Smooth muscle cell (in vitro differentiated cells): ENCODE results near the gene CUX1. TPM values are rescaled to one million over a fixed set of nuclear protein-coding genes. Genes with fewer than 3 reads are reported as not detected.

Experiments used
- DNase-seq: peaks from one replicate; lab custom pipeline; 2025; ENCODE audit not compliant: unreplicated experiment; lab: John Stamatoyannopoulos, UW
- H2AFZ ChIP-seq: fragments of 200-600 bp; sonication (generic); 2 replicates; pipeline ENCODE4 v1.6.0; 2016; ENCODE audit warnings: antibody characterized with exemption, low read depth, mild to moderate bottlenecking
- H3F3A ChIP-seq: fragments of 200-600 bp; sonication (generic); 2 replicates; pipeline ENCODE4 v1.6.0; 2017; ENCODE audit warnings: antibody characterized with exemption, low read depth
- H3K27ac ChIP-seq: fragments of 200-600 bp; sonication (generic); 2 replicates; pipeline ENCODE4 v1.5.1; 2016; ENCODE audit warnings: low read depth, mild to moderate bottlenecking
- H3K27me3 ChIP-seq: fragments of 200-600 bp; sonication (generic); 2 replicates; pipeline ENCODE4 v1.6.1; 2016; ENCODE audit warnings: low read depth, mild to moderate bottlenecking
- H3K36me3 ChIP-seq: fragments of 200-600 bp; sonication (generic); 2 replicates; pipeline ENCODE4 v1.5.1; 2016; ENCODE audit warnings: low read depth
- H3K4me1 ChIP-seq: fragments of 200-600 bp; sonication (generic); 2 replicates; pipeline ENCODE4 v1.5.1; 2016; ENCODE audit warnings: low read depth
- H3K4me2 ChIP-seq: fragments of 200-600 bp; sonication (generic); 2 replicates; pipeline ENCODE4 v1.6.0; 2016; ENCODE audit warnings: mild to moderate bottlenecking
- H3K4me3 ChIP-seq: fragments of 200-600 bp; sonication (generic); 2 replicates; pipeline ENCODE4 v1.5.1; 2016; ENCODE audit warnings: mild to moderate bottlenecking
- H3K79me2 ChIP-seq: fragments of 200-600 bp; sonication (generic); 2 replicates; pipeline ENCODE4 v1.6.0; 2016; ENCODE audit warnings: low read depth, mild to moderate bottlenecking
- H3K9ac ChIP-seq: fragments of 200-600 bp; sonication (generic); 2 replicates; pipeline ENCODE4 v1.6.0; 2016; ENCODE audit warnings: low read depth
- H3K9me3 ChIP-seq: fragments of 200-600 bp; sonication (generic); replicated peaks from 2 replicates; pipeline ENCODE4 v1.5.1; 2016; ENCODE audit warnings: low read depth
- H4K20me1 ChIP-seq: fragments of 200-600 bp; sonication (generic); 2 replicates; pipeline ENCODE4 v1.6.0; 2016; ENCODE audit warnings: low read depth
- WGBS: methylation state at CpG from one replicate; pipeline ENCODE4 v1.1.7; 2016; ENCODE audit warnings: low lambda C conversion rate; 5-methylcytosine and 5-hydroxymethylcytosine counted together
- polyA plus RNA-seq: library from polyadenylated mRNA; unstranded; fragments of >200 nt; fragmentation: Nextera tagmentation; extraction: Ambion mirVana; gene quantifications from 2 replicates; pipeline ENCODE4 v1.2.1, GENCODE V29; 2016
- total RNA-seq: library from RNA; depleted of rRNA; stranded (reverse); fragments of >200 nt; gene quantifications from 2 replicates; pipeline ENCODE4 v1.2.3, GENCODE V29; 2014
- TF ChIP-seq, protein P1 (sequence below): fragments of 200-600 bp; sonication (generic); IDR thresholded peaks from 2 replicates; pipeline ENCODE4 v1.5.1; 2017; ENCODE audit warnings: borderline replicate concordance, mild to moderate bottlenecking, antibody characterized with exemption; ENCODE audit not compliant: insufficient read depth, poor library complexity, severe bottlenecking

The CUX1 gene
- total and polyA plus RNA-seq, 2 experiments from 2014 or later, result 56.3 to 78.4 TPM

GRCh38 chr7:101890749-101891523 is 73.5 kb downstream of the CUX1 start:
- no peak overlapping the region for H3K4me3 ChIP-seq

GRCh38 chr7:101891936-101892640 is 74.7 kb downstream of the CUX1 start:
- Histone ChIP-seq H2AFZ (no peak overlapping the region), H3K4me1 (peaks cover 11% of the 10 kb centered on the region), H4K20me1 (peaks cover 98% of the 10 kb centered on the region), H3F3A (peaks cover 3% of the 10 kb centered on the region), H3K9me3 (no peaks in the 10 kb centered on the region), H3K27me3 (no peaks in the 10 kb centered on the region), H3K27ac (peak overlapping the region; percentile 66), H3K9ac (no peak overlapping the region), H3K79me2 (peaks cover 100% of the 10 kb centered on the region), H3K4me3 (no peak overlapping the region), H3K36me3 (no peaks in the 10 kb centered on the region), H3K4me2 (no peak overlapping the region)
- no peak for DNase-seq
- TF ChIP-seq, protein P1, sequence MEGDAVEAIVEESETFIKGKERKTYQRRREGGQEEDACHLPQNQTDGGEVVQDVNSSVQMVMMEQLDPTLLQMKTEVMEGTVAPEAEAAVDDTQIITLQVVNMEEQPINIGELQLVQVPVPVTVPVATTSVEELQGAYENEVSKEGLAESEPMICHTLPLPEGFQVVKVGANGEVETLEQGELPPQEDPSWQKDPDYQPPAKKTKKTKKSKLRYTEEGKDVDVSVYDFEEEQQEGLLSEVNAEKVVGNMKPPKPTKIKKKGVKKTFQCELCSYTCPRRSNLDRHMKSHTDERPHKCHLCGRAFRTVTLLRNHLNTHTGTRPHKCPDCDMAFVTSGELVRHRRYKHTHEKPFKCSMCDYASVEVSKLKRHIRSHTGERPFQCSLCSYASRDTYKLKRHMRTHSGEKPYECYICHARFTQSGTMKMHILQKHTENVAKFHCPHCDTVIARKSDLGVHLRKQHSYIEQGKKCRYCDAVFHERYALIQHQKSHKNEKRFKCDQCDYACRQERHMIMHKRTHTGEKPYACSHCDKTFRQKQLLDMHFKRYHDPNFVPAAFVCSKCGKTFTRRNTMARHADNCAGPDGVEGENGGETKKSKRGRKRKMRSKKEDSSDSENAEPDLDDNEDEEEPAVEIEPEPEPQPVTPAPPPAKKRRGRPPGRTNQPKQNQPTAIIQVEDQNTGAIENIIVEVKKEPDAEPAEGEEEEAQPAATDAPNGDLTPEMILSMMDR, result no peak
- WGBS, result 79% methylated on average over 11 of the region's 11 CpGs

More at GRCh38 chr7:101890749-101891523, 73.5 kb downstream of the CUX1 start:
- Histone ChIP-seq H3K9ac (no peak overlapping the region), H2AFZ (no peak overlapping the region), H3K4me2 (no peak overlapping the region), H3K4me1 (peaks cover 11% of the 10 kb centered on the region), H3F3A (no peaks in the 10 kb centered on the region), H3K27ac (no peak overlapping the region), H3K27me3 (no peaks in the 10 kb centered on the region), H4K20me1 (peaks cover 97% of the 10 kb centered on the region), H3K36me3 (no peaks in the 10 kb centered on the region), H3K79me2 (peaks cover 100% of the 10 kb centered on the region), H3K9me3 (no peaks in the 10 kb centered on the region)
- TF ChIP-seq, protein P1, result no peak
- 94% methylated on average over 7 of the region's 7 CpGs for WGBS
- DNase-seq, result no peak

GRCh38 chr7:101893341-101894082 is 76.1 kb downstream of the CUX1 start:
- no peak overlapping the region for H3K4me3 ChIP-seq
- H4K20me1 ChIP-seq, result peaks cover 97% of the 10 kb centered on the region
- TF ChIP-seq, protein P1, result no peak
- 88% methylated on average over 13 of the region's 13 CpGs for WGBS
- H3K27ac ChIP-seq, result no peak overlapping the region
- H3K36me3 ChIP-seq, result no peaks in the 10 kb centered on the region
- no peaks in the 10 kb centered on the region for H3K9me3 ChIP-seq
- peaks cover 11% of the 10 kb centered on the region for H3K4me1 ChIP-seq
- H3K4me2 ChIP-seq, result no peak overlapping the region
- no peak for DNase-seq
- peaks cover 100% of the 10 kb centered on the region for H3K79me2 ChIP-seq
- H3K9ac ChIP-seq, result no peak overlapping the region
- peaks cover 3% of the 10 kb centered on the region for H3F3A ChIP-seq
- no peak overlapping the region for H2AFZ ChIP-seq
- H3K27me3 ChIP-seq, result no peaks in the 10 kb centered on the region
